ENCODE data around the gene COL1A1.

The COL1A1 gene

DNA sequence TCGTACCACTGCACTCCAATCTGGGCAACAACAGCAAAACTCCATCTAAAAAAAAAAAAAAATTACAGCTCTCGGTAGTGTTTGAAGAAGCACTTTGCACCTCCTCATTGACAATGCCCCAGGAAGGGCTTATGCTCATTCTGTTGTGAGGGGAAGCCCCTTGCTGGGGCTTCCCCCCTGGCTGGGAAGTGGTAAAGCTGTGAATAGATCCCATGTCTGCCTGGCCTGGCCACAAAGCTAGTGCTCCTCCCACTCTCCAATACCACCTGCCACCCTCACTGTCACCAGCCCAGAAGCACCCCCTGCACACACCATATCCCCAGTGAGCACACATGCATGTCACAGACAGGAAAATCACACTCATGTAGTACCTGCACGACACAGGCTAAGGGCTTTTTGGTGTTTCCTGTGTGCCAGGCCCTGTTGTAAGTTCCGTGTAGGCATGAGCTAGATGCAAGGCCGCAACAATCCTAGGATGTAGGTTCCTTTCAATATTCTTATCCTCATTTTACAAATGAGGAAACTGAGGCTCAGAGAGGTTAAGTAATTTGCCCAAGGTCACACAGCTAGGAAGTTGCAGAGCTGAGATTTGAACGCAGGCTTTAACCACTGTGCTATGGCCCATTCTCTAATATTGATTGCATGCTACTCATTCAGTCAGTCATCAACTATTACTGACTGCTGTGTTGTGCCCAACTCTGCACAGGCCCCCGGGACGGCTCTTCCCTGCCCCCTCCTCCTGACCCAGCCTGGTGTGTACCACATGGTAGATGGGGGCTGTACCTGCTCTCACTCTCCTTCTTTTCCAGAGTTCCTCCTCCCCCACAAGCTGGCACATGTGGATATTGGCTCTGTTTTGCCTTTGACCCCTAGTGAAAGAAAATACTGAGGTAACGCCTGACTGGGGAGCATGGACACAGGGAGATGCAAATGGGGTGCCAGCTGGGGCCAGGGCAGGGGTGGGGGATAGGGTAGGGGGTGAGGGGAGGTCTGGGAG, 11.9 kb upstream of the COL1A1 start:
- peak; percentile 41 for DNase-seq

DNA sequence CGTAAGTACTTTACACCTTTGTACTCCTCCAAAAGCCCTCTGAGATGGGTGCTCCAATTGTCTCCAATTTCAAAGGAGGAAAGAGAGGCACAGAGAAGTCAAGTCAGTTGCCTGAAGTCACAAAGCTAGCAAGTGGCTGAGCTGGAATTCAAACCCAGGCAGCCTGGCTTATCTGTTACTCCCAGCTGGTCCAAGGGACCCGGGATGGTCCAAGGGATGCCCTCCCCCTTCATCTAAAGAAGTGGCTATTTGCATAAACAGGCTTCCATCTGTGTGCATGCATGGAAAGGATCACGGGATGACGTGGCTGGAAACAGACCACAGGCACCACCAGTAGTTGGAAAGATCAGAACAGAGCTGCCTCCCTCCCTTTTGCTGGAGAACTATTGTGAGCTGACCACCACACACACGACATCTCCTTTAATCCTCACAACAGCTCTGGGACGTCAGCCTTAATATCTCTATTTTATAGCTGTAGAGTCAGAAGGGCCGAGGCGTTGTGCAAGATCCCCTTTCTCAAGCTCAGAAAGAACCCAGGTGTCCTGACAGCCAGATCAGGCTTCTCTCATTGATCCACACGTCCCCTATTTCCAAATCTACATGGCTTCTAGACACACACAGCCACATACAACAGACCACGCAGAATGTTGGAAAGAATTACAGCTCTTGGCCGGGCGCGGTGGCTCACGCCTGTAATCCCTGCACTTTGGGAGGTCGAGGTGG, 10.9 kb upstream of the COL1A1 start:
- peak; percentile 73 for DNase-seq

- DNase-seq = peak; percentile 48
These were observed 10.1 kb upstream of the COL1A1 start for GRCh38 chr17:50211249-50212120.

DNA sequence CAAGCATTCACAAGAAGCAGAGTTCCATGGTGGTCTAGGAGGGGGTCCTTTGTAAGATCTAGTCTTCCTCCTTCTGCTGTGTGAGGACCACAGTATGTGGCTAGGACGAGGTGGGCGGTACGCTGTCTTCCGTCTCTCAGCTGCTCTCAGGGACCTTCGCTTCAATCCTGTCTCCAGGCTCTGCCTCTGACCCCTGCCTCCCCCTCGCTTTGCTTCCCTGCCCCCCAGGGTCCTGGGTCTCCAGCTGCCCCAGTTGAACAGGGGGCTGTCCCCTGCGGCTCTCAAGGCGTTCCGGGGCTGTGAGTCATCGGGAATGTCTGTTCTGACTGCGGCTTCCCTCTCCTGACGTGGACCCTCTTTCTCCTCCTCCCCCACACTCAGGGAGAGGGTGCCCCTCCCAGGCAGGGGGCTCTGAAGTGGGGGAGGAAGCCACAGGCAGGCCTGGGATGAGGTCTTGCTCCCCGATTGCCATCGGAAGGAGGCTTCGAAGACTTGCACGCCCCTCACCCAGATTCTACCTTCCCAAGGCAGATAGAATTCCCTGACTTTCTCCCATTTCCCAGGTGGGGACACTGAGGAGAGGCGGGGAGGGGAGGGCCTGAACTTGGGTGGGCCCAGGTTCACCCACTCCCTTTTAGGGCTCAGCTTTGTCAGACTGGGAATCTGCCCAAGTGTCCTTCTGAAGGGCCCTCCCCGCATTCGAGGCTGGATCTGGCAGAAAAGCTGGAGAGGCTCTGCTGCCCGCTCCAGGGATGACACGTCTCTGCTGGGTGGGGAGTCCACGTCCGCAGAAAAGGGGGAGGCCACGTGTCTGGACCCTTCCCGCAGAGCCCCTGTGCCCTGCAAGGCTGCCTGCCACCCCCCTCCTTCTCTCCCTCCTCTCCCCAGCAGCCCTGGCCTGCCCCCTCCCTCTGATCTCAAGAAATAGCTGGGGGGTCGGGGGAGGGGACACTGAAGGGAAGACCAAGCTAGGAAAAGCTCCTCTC, 9.1 kb upstream of the COL1A1 start:
- DNase-seq = peak; percentile 90

DNA sequence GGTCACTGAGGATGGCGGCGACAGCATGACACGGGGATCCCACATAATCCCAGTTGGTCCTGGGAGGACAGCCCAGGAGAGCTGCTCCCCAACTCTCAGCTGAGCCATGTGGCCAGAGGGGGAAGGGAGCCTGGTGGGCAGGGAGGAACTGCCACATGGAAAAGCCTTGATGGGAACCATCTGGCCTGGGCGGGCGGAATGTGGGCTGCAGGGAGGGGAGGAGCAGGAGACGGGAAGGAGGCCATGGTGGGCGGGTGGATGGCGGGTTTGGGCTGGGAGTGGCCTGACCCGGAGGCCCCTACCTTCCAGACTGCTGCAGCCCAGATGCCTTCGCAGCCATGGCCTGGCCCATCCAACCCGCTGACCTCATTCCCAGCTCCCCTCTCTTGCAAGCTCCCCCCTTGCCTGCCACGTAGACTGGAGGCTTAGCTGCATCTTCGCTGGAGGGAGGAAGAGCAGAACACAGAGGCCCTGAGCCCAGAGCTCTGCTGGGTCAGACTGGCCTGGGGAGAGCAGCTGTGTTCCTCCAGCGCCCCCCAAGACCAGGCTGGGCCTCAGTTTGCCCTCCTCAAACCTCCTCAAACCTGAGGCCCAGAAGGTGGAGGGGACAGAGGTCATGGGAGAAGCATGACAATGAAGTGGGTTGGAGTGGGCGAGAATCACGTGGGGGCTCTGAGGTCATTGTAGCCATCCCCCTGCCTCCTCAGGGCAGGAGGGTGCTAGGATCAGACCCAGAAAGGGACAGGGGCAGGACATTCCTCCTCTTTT, 8.2 kb upstream of the COL1A1 start:
- DNase-seq = peak; percentile 99

DNA sequence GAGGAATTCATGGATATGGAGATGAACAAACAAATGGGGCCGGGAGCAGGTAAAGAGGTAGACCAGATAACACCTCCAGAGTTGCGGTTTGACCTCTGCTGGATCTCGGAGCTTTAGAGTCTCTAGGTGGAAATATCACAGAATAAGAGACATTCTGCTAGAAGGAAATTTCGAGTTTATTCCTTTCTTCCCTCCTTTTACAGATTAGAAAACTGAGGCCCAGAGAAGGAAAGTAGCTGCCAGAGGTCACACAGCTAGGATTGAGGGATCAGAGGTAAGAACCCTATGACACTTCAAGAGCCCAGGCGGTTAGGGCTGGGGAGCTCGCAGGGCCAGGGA, 7.7 kb upstream of the COL1A1 start:
- no peak for DNase-seq

- DNase-seq = peak; percentile 25
These were observed 7.2 kb upstream of the COL1A1 start for GRCh38 chr17:50208611-50209061.

GRCh38 chr17:50207792-50208567, 6.5 kb upstream of the COL1A1 start:
- DNase-seq = peak; percentile 20

- DNase-seq = no peak
These were observed 5.9 kb upstream of the COL1A1 start for GRCh38 chr17:50207315-50207714.

- peak; percentile 87 for DNase-seq
These were observed 5.3 kb upstream of the COL1A1 start for GRCh38 chr17:50206604-50207293.

GRCh38 chr17:50205963-50206505, 4.6 kb upstream of the COL1A1 start:
- no peak for DNase-seq

DNA sequence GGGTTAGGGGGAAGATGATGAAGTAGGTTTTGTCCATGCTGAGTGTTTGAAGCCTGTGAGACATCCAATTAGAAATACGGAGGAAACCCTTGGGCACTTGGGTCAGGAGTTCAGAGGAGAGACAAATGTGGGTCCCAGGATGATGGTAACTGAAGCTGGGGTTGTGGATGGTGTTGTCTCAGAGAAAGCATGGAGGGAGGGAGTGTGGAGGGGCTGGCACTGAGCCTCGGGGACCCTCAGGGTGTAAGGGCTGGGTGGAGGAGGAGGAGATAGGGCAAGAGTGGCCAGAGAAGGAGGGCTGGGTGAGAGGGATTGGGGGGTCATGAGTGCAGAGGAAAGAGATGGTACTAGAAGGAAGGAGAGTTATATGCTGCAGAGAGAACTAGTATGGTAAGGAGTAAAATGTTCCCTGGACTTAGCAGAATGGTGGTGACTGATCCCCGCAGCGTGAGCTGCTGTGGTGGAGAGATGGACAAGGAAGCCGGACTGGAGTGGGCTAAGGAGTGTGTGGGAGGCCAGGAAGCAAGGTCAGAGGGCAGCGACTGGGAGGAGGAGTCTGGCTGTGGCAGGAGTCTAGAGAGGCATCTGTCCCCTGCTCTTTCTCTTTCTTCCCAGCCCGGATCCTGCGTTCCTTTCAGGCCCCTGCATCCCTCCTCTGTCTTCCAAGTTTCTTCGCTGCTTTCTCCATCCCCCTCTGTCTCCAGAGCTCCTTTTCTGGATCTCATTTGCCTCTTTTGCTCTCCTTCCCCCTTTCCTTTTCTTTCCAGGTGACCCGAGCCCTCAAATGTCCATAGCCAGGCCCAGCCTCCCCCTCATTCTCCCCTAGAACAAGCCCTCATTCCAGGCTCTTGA, 3.9 kb upstream of the COL1A1 start:
- DNase-seq = peak; percentile 53

DNA sequence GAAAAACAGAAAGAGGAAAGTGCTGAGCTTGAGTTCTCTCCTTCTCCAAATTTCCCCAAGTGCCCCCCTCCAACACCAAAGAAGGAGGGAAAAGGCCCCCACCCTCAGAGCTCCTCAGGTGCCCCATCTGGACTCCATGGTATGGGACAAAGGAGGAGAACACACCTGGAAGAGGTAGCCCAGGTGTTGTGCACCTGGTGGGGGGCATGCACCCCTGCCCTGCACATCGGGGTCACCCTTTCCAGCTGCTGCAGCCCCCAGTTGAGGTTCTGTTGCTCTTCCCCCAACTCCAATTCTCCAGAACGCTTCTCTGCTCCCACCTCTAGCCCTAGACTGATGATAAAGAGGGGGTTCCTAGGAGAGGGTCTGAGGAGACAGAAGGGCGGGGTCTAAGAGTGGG, 3.0 kb upstream of the COL1A1 start:
- DNase-seq = no peak

GRCh38 chr17:50203604-50204345, 2.3 kb upstream of the COL1A1 start:
- peak; percentile 95 for DNase-seq

DNA sequence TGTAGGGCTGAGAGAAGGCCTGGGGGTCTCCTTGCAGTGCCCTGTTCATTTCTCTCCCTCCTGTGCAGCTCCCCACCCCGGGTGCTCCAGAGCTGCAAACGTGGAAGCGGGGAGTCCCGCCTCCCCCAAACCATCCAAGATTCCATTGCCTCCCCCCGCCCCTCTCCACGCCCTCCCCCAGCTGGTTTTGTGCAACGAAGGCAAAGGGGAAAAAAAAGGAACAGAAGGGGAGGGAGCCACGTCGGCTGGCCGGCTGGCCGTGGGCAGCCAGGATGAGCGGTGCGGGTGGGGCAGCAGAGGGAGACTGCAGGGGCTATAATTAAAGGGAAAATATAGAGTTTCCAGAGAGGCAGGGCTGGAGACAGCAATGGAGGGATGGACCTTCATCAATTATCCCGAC, 1.7 kb upstream of the COL1A1 start:
- peak; percentile 93 for DNase-seq

DNA sequence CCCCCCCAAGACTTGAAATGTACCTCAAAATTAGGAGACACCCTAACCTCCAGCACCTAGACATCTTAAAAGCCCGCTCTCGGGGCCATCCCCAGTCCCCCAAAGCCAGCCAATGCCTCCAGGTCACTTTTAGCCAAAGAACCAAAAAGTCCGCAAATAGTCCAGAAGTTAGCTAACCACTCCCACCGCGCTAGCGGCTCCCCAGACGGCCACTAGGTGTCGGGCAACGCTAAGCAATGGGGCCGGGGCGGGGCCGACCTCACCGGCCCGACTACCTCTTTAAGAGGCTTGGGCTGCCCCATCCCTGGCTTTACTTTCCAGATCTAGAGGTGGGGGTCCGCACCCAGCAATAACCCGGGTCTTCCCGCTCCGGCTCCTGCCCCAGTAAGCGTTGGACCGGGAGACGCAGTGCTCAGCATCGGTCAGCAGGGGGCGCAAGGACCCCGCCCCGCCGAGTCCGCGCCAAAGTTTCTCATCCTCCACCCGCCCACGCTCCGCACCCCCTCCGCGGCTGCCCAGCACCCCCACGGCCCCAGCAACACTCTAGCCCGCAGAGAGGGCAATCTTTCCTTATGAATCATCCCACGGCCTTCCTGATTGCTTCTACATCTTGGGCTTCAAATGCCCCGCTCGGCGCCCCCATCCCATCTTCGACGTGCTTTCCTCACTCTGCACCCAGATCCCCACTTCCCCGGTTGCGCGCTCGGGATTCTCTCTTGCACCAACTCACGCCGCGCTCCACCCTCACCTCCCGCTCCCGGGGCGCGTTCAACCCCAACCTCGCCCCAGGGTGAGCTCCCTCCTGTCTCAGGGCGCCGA, 765 bp downstream of the COL1A1 start:
- DNase-seq = peak; percentile 95
